ENCODE results near the gene HK2.

DNA sequence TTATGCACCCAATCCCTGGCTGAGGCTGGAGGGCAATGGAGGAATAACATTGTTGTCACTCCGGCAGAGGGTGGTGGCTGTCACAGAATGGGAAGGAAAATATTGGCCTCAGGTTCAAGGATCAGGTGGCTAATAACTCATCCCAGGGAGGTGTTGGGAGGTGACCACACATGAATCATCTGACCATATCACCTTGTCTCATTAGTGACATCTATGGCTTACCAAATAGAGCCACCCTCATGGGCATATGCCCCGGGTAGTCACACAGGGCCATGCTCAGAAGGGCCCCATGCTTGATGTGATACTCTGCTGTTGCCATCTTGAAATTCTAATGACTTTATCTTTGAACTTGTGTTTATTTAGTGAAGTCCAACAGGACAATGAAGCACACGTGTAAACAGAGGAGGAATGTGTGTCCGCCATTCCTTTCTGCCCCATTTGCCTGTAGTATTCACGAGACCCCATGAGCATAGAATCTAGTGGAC lies 27.5 kb upstream of the HK2 start:
- TF ChIP-seq, protein P1, sequence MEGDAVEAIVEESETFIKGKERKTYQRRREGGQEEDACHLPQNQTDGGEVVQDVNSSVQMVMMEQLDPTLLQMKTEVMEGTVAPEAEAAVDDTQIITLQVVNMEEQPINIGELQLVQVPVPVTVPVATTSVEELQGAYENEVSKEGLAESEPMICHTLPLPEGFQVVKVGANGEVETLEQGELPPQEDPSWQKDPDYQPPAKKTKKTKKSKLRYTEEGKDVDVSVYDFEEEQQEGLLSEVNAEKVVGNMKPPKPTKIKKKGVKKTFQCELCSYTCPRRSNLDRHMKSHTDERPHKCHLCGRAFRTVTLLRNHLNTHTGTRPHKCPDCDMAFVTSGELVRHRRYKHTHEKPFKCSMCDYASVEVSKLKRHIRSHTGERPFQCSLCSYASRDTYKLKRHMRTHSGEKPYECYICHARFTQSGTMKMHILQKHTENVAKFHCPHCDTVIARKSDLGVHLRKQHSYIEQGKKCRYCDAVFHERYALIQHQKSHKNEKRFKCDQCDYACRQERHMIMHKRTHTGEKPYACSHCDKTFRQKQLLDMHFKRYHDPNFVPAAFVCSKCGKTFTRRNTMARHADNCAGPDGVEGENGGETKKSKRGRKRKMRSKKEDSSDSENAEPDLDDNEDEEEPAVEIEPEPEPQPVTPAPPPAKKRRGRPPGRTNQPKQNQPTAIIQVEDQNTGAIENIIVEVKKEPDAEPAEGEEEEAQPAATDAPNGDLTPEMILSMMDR (conservative IDR thresholded peaks at IDR 0.05; ENCODE audit: low read length) = no peak
- no peak for TF ChIP-seq EZH2phosphoT487 (IDR thresholded peaks at IDR 0.05; ENCODE audit: borderline replicate concordance)

All from Loucy (cell line).